OCI-M2 (cell line): ENCODE data around the gene ECI1.
"Not testable (repeated sequence)": the region's sequence is repeated elsewhere in the genome, so short reads cannot be mapped to it uniquely, and the experiment has no call there.

Experiments
- DNase-seq: peaks from one replicate; lab custom pipeline; 2025; ENCODE audit not compliant: unreplicated experiment; lab: John Stamatoyannopoulos, UW

ECI1 gene

DNA sequence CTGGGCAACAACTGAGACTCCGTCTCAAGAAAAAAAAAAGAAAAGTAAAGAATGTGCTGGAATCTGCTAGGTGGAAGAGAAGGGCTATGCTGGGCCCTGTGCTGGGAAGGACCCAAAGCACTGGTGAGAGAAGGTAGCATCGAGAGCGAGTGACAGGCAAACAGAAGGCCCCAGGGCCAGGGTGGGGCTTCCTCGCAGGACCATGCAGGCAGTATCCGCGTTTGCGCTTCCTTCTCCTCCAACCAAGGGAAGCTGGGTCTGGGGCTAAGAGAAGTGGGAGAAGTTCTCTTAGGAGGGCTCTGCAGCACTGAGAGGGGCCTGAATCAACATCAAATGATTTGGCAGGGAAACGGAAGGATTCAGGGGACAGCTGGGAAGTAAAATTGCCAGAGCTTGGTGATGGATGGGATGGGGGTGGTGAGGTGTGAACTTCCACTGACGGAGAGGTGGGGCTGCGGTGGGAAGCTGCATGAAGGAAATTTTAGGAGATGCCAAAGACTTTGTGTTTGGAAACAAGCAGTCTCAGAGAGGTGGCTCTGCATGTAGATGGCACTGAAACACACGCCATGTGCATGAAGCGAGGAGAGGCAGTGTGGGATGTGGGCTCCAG, 5.2 kb upstream of the ECI1 start:
- no peak for DNase-seq

DNA sequence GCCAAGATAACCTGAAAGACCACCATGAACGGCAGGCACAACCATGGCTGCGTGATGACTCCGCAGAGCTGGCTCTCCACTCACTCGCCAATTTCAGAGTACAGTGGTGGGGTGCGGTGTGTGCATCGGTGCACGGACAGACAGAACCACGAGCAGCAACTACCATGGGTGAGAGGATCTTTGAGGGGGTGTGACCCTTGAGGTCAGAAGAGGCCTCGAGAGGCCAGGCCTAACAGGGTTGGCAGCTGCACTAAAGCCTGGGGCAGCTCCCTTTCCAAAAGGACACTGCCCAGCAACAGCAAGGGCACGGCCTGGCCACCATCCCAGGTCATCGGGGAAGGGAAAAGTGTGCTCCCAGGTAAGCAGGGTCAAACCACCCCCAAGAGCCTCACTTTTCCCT, 1.9 kb upstream of the ECI1 start:
- no peak for DNase-seq

DNA sequence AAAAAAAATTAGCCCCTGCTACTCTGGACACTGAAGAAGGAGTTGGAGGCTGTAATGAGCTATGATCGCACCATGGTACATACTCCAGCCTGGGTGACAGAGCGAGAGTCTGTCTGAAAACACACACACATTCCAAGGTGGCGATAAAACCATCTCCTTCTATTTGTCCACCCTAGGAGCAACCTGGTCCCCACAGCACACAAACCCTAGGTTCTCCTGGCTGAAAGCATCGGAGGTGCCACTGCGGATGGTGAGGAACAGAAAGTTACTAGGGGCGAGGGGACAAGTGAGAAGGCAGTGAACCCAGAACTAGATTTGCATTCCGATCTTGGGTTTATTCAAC, 1.4 kb upstream of the ECI1 start:
- DNase-seq: no peak

DNA sequence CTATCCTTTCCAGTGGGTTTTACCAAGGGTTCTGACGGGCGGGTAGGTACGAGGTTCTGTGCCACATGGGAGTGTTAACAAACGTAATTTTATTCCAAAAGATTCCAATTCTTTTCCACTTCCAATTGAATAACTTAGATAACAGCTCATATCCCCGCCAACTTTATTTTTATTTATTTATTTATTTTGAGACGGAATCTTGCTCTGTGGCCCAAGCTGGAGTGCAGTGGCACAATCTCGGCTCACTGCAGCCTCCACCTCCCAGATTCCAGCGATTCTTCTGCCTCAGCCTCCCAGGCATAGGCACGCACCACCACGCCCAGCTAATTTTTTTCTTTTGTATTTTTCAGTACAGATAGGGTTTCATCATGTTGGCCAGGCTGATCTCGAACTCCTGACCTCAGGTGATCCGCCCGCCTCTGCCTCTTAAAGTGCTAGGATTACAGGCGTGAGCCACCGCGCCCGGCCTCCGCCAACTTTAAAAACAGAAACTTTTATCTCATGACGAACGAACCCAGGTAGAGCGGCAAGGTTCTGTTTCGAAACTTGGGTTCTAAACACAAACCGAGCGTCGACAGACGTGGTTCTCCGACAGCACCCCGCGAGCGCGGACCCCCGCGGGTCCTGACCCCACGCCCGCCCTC, 613 bp downstream of the ECI1 start:
- DNase-seq: no peak

DNA sequence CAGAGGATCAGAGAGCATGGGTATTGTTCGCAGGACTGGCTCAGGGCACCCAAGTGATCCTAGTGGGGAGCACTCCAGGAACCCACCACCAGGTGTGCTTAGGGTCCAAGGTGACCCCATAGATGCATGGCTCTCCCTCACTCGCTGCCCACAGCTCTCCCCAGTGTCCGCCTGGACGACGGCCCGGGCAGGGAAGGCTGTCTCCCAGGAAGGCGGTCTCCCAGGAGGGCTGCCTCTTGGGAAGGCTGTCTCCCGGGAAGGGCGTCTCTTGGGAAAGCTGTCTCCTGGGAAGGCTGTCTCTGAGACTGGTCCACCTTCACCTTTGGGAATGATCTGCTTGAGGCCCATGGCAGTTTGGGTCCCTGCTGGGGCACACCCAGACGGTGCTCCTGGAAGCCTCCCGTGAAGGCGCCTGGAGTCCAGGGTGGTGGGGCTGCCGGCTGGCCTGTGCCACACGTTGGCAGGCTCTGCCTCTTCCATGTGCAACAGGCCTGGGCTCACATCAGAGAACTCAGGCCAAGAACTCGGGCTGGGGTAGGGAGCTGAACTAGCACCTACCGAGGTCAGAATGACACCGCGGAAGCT, 5.0 kb downstream of the ECI1 start:
- no peak for DNase-seq

DNA sequence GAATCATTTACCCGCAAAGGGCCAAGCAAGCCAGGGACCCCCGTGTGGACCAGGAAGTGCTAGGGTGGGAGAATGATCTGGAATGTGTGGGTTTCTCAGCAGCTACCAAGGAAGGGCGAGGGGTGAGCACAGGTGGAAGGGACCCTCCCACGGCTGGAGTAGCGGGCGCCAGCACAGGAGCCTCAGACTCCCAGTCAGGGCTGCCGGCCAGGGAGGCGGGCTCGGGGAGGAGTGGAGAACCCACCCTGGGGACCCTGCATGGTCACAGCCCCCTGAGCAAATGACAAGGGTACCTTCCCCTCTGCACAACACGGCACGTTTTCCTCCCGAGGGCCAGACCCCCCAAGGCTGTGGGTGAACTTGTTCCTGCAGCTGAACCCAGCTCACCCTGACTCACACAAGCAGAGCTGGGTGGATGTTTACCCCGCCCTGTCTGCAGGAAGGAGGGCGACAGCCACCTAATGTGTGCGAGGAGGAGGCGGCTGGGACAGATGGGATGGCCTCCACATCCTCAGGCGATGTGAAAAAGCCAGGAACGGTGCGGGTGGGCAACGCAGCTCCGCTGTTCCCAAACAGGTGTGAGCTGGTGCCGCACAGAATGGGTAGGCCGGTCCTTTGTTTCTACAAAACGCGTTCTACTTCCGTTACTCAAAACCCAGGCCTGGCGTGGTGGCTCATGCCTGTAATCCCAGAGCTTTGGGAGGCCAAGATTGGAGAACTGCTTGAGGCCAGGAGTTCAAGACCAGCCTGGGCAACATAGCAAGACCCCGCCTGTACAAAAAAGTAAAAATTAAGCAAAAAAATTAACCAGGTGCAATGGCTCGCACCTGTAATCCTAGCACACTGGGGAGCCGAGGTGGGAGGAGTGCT, 6.2 kb downstream of the ECI1 start:
- no peak for DNase-seq

DNA sequence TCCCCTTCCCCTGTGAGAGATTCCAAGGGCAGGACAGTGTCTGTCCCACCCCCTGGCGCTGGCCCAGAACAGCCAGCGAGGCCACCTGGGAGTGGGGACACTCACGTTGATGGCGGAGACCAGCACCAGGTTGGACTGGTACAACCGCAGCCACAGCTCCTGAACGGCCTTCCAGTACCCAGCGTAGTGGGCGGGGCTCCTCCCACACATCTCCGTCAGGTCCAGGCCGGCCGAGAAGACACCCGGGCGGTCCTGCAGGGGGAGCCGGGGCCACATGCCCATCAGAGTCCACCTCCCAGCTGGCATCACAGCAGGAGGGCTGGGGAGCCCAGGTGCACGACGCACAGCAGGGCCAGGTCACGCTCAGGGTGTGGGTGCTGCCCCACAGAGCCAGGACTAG, 7.1 kb downstream of the ECI1 start:
- no peak for DNase-seq

DNA sequence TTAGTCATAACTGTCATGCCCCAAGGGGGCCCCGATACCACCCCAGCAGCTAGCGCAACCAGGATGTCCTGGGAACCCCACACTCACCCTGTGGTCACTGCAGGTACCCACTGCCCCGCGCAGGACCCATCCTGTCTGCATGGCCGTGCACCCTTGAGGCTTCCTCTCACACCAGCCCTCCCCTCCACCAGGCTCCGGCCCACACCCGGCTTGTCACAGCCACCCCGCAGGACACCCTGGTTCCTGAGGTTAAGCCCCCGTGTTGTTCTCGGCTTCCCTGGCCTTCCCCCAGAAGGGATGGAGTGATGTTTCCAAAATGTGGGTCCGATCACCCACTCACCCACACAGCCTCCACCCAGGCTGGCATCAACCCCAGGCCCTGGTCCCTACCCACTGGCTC, 7.6 kb downstream of the ECI1 start:
- DNase-seq: no peak

DNA sequence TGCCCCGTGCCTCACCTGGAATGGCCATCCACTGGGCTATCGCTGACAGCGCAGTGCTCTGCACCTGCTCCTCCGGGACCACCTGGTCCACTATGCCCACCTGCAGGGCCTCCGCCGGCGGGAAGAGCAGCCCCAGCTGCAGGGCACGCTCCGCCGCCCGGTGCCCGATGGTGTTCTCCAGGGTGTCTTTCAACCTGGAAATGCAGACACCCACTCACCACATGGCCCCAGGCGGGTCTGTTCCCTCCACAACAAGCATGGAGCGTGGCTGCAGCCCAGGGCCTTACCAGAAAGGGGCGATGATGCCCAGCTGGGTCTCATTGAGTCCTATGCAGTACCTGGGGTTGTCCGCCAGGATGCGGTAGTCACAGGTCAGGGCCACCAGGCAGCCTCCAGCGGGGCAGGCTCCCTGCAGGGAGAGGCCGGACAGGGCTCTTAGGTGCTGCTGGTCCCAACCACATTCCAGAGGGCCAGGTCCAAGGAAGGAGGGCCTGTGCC, 8.3 kb downstream of the ECI1 start:
- no peak for DNase-seq

DNA sequence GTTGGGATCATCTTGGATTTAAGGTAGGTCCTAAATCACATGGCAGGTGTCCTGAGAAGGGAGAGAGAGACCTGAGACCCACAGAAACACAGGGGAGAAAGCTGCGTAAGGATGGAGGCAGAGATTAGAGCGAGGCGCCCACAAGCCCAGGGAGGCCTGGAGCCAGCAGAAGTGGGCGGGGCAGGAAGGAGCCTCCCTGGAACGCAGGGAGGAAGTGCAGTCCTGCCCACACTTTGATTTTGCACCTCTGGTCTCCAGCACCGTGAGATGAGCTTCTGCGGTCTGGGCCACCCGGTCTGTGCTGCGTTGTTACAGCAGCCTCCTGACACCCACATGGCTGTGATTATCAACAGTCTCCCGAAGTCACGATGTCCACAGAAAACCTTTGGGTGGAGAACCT, 8.8 kb downstream of the ECI1 start:
- no peak for DNase-seq

DNA sequence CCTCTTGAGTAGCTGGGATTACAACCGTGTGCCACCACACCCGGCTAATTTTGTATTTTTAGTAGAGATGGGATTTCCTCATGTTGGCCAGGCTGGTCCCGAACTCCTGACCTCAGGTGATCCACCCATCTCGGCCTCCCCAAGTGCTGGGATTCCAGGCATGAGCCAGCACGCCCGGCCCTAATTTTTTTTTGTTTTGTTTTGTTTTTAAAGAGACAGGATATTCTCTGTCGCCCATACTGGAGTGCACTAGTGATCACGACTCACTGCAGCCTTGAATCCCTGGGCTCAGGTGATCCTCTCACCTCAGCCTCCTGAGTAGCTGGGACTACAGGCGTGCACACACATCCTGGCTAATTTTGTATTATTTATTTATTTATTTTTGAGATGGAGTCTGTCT, 11.1 kb downstream of the ECI1 start:
- not testable (repeated sequence) for DNase-seq

DNA sequence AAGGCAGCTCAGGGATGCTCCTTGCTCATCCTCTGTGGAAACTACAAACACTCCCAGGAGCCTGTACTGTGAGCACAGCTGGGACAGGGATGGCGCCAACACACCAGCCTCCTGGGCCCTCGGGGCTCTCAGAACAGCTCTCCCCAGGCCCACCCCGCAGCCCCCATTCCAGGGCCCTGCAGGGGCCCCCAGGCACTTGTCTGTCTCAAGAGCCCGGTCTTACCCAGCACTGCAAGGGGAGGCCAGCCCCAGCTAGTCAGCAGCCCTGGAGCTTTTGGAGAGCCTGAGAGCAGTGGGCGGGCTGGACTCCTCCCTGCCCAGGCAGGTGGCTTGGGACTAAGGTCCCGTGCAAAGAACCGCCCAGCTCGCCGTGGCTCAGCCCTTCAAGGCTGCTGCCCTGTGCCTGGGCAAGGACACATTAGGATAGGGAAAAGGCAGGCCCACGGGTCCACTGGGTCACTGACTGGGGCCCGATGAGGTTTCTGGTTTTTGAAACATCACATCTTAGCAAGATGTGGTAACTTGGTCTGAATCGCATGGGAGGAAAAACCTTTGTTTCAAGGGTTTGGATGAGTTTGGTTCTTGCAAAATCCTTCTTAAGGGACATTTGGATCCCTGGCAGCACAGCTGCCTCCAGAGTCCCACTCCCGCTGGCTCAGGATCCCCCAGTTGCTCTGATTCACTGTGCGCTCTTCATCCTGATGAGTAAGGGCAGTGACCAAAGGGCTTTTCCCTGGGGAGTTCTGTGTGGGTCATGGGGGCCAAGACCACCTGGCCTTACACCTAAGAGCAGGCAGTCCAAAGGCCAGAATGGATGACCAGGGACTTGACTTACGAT, 12.3 kb downstream of the ECI1 start:
- DNase-seq: no peak

DNA sequence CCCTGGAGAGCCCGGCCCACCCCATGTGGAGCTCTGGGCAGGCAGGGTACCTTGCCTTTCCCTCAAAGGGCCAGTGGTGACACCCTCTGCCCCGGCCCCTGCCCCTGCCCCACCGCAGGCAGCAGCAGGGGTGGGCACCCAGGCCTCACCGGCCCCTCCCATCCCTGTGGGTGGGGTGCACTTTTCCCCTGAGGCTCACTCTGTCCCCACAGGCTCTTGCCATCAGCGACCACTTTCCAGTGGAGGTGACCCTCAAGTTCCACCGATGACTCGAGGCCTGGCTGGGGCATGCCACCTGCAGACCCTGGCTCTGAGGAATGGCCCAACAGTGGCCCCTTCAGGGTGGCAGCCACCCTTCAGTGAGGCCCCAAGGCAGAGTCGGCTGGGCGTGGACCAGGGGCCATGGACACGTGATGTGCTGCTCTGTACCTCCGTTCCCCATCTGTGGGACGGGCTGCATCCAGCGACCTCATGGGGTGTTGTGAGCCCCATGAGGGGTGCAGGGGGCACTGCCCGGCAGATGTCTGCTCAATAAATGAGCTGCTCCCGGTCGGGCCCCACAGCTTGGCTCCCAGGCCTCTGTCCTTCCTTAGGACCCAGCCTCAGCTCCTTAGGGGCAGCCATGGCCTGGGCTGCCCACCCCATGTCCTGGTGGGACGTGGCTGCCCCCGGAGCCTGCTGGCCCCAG, 13.1 kb downstream of the ECI1 start:
- DNase-seq: no peak

DNA sequence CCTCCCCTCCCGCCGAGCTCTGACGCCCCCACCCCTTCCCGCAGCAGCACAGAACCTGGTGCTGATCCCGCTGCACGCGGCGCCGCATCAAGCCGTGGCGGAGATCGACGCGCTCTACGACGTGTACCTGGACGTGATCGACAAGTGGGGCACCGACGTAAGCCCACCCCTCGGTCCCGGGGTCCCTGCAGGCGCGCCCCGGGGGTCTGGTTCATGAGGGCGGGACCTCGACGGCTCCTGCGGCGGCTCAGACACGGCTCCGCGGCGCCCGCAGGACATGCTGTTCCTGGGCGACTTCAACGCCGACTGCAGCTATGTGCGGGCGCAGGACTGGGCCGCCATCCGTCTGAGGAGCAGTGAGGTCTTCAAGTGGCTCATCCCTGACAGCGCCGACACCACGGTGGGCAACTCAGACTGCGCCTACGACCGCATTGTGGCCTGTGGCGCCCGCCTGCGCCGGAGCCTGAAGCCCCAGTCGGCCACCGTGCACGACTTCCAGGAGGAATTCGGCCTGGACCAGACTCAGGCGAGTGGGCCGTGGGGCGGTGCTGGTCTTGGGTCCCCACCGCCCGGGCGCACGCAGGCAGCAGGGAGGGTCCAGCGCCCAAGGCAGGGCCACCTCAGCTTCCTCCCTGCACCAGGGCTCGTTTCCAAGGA, 13.8 kb downstream of the ECI1 start:
- DNase-seq: no peak

DNA sequence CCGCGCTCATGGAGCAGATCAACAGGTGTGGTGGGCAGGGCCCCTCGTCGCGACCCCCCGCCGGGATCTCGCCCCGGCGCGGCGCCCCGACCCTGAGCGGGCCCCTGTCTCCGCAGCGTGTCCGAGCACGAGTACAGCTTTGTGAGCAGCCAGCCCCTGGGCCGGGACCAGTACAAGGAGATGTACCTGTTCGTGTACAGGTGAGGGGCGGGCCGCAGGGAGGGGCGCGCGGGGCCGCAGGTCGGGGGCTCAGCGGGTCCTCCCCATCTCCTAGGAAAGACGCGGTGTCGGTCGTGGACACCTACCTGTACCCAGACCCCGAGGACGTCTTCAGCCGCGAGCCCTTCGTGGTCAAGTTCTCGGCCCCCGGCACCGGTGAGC, 14.3 kb downstream of the ECI1 start:
- no peak for DNase-seq

DNA sequence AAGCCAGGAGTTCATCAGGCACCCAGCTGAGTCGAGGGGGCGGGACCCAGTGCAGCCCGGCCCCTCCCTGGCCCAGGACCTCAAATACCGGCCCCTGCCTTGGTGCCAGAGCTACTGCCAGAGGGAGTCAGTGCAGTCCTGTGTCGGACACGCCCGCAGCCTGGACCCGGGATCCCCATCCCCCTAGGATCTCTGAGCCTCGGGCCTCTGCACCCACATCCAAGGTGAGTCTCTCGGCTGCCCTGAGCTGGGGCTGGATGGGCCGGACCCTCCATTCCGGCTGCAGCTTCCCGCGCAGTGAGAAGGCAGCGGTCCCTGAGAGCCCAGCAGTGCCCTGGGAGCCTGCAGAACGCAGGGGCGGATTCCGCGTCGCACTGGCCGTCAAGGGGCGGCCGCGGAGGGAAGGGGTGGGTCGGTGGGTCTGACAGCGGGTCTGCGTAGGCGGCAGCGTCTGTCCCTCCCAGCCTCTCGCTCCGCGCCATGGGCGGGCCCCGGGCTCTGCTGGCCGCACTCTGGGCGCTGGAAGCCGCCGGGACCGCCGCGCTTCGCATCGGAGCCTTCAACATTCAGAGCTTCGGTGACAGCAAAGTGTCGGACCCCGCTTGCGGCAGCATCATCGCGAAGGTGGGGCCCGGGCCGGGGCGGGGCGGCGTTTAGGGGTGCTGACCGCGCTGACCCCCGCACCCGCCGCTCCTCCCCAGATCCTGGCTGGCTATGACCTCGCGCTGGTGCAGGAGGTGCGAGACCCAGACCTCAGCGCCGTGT, 14.9 kb downstream of the ECI1 start, which contains the start of gene DNASE1L2:
Gene DNASE1L2 (plus strand): TSS at position 108 of the 765 bp plus-strand sequence. CDS start 373 bp downstream, at position 481.
- no peak for DNase-seq

DNA sequence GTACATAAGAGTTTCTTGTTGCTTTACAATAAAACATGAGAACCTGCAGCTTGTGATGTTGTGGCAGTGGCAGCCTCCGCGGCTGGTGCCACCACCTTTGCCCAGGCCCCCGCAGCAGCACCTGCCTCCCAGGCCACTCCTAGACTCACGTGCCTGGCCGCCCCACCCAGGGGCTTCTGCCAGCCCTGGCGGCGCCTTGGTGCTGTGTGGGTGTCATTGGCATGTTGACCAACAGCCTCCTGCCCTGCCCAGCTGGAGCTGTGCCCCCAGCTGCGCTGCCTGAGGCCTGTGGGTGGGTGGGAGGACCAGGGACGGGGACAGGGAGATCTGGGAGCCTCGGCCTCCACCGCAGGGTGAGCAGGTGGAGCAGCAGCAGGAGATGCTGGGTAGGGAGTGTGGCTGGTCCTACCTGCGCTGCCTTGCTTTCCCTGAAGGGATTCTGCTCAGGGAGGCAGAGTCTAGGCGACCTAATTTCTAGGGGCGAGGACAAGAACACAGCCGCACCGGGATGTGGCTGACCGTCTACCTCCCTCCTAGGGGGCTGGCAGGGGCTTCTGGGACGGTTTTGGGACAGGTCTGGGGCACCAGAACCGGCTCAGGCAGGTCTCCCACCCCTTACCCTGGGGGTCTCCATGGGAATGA, 15.6 kb downstream of the ECI1 start:
- no peak for DNase-seq

DNA sequence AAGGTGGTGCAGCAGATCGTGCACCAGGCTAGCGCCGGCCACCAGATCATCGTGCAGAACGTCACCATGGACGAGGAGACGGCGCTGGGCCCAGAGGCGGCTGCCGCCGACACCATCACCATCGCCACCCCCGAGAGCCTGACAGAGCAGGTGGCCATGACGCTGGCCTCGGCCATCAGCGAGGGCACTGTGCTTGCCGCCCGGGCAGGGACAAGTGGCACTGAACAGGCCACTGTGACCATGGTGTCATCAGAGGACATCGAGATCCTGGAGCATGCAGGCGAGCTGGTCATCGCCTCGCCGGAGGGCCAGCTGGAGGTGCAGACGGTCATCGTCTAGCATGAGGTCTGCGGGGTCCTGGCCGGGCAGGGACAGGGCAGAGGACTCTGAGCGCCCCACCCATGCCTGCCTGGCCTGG, 16.1 kb downstream of the ECI1 start:
- no peak for DNase-seq

DNA sequence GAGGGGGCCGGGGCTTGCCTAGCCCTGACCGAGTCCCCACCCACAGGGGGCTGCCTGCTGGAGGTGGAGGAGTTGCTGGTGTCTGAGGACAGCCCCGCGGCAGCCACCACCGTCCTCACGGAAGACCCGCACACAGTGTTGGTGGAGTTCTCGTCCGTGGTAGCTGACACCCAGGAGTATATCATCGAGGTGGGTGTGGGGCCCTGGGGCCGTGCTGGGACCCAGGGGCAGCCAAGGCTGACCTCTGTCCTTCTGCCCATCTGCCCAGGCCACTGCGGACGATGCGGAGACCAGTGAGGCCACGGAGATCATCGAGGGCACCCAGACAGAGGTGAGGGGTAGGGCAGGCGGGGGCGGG, 16.6 kb downstream of the ECI1 start:
- no peak for DNase-seq
